Hepatic stellate cell (primary cell): Measurements from ENCODE around the gene SPEM3.
"Not testable (repeated sequence)": the region's sequence is repeated elsewhere in the genome, so short reads cannot be mapped to it uniquely, and the experiment has no call there.

Experiments
- DNase-seq: peaks from one replicate; pipeline ENCODE4 v3.0.0; 2011; ENCODE audit warnings: low spot score

Gene SPEM3

DNA sequence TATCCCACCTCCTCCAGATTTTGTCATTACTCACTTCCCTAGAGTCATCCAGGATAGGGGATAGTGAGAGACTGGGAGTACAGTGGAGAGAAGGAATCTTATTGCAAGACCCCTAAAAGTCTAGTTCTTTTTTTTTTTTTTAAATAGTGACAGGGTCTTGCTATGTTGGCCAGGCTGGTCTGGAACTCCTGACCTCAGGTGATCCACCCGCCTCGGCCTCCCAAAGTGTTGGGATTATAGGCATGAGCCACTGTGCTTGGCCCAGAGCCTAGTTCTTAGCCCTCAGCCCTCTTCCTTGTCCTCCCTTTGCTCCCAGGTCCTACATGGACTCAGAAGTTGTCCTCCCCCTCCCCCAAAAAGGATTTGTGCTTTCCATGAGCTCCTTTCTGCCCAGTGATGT is 13.5 kb downstream of the SPEM3 start:
- no peak for DNase-seq

DNA sequence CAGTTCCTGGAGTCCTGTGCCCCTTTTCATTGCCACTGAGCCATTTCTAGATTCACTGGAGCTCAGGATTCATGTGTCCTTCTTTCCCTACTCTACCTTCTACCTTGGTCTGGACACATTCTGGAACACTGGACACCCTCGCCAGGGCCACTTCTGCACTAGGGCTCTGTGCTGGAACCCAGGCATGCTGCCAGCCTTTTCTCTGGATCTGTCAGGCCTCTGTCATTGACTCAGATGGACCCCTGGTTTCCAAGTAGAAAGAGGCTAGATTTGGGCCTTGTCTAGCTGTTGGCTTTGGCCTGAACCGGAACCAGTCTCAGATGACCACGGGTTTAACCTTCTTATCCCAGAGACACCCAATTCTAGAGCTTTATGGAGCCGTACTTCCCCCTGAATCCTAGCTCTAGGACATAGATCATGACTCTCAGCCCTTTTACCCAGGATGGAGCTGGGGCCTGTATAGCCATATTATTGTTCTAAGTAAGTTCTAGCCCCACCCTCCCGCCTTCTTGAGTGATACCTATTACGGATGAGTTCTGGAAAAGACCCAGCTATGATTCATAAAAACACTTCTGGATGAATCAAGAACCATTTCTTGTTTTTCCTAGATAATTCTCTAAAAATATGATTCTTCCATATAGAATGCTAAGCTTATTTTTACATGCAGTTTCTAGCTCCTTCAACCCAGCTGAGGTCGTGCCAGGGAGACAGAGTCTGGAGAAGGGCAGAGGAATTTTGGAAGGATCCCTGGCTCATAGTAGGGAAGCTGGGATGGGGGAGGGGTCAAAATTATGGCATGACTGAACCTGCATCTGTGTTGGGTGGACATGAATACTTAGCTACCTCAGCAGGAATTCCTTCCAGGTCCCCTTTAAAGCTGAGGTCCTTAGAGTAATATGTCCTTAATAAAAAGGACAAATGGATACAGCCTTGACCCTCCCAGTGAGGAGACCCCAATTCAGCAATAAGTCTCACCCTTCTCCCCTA is 15.1 kb downstream of the SPEM3 start:
- peak; percentile 62 for DNase-seq

DNA sequence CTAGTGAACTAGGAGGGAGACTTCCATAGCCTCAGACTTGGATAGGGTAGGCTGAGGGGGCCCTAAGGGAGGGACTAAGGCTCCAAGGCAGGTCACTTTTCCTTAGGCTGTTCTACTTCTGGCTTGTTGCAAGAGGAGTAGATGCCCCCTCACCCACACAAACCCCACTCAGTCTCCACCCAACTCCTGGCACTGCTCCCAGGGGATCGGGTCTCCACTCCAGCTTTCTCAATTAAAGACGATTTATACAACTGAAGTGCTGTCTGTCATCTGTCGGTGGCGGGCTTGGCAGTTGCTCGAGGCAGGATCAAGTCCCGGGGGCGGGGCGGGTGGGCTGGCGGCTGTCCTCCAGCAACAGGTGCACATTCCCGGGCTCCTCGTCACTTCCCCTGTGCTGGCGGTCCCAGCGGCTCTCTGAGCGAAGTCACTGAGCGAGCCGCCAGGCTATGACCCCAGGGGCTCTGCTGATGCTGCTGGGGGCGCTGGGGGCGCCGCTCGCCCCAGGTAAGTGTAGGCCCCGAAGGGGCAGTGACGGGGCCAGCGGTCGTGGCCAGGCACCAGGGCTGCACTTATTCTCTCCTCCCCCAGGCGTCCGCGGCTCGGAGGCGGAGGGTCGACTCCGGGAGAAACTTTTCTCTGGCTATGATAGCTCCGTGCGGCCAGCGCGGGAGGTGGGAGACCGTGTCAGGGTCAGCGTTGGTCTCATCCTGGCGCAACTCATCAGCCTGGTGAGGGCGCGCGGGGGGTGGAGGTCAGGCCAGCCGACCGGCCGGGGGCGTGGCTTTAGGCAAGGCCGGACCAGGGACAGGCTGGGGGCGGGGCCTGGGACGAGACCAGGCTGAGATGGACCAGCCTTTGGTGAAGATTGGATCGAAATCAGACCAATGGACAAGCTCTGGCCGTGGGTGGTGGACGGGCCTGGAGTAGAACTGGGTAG is 16.3 kb downstream of the SPEM3 start, which contains the start of gene CHRNB1:
CHRNB1 (plus strand) TSS at position 380 of the 937 bp plus-strand sequence; CDS start at position 447, 67 bp downstream.
- DNase-seq = peak; percentile 77

DNA sequence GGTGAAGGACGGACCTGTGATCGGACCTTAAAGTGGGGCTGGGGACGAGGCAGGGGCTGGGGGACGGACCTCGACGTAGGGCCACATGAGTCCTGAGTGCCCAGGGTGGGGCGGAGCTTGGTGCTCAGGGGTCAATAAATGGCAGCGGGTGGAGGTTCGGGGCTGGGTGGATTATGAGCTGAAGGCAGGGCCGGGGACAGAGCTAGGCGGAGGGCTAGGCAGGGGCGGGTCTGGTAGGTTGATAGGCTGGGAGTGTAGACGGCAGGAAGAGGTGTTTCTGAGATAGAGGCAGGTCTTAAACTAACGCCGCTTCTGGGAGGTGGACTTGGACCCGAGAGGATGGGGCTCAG is 16.9 kb downstream of the SPEM3 start:
- no peak for DNase-seq

DNA sequence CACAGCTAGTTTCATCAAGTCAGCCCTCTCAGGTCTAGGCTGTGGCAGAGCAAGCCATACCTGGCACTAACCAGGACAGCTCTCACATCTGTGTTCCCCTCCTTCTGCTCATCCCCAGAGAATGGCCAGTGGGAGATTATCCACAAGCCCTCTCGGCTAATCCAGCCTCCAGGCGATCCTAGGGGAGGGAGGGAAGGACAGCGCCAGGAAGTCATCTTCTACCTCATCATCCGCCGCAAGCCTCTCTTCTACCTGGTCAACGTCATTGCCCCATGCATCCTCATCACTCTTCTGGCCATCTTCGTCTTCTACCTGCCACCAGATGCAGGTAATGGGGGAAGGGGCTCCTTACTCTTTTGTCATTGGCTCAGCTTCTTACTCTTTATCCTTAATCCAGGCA is 19.8 kb downstream of the SPEM3 start:
- DNase-seq = no peak

DNA sequence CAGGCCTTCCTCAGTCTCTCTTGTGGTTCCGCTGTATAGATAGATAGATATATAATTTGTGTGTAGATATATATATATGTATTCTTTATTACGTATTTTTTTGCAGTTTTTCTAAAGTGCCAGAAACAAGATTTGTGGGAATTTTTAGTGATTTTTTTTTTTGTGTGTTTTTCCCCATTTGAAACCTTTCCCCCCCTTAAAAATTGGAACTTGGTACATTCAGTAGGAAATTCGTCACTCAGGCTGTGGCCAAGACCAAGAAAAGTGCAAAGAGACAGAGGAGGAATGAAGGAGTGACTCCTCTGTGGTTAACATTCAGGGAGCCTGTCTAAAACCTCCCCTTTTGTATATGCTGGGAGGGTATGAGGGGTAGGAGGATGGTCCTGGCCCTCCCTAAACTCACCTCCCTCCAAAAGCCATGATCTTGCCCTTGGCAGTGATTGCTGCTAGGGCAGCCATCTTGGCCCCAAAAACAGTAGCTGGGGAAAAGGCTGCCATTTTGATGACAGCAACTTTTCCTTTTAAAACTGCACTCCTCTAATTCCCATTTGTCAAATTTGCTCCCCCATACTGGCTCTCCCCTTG is 31.4 kb downstream of the SPEM3 start:
- no peak for DNase-seq

DNA sequence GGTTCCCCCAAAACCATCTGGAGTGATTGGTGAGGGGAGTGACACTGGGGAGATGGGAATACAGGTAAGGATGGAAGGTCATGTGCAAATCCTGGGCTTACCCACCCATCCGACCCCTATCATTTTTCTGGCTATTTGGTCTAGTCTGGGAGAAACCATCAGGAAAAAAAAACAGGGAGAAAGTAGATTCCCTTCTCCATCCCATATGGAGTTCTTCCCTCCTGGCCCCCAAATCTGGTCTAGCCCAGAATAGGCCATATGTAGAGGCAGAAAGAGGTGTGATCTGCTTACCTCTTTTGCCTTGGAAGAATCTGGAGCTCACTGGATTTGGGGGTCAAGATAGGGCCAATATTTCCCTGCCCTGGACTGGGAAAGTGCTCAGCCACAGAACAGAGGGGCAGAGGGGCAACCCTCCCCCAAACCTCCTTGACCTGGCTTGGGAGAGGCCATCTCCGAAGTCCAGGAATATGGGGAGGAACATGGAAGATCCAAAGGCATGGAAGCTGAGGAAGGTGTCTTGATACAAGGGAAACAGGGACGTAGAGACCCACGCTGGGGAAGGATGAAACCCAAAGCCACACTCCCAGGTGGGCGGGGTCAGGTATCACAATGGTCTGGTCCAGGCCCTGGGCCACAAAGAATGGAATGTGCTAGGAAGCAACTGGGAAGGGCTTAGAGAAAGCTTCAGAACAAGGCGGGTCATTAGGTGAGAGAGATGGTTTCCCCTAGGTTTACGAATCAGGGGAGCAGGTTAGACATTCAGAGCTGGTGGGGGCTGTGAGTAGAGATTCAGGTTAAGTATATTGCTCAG is 32.4 kb downstream of the SPEM3 start:
- DNase-seq = no peak

DNA sequence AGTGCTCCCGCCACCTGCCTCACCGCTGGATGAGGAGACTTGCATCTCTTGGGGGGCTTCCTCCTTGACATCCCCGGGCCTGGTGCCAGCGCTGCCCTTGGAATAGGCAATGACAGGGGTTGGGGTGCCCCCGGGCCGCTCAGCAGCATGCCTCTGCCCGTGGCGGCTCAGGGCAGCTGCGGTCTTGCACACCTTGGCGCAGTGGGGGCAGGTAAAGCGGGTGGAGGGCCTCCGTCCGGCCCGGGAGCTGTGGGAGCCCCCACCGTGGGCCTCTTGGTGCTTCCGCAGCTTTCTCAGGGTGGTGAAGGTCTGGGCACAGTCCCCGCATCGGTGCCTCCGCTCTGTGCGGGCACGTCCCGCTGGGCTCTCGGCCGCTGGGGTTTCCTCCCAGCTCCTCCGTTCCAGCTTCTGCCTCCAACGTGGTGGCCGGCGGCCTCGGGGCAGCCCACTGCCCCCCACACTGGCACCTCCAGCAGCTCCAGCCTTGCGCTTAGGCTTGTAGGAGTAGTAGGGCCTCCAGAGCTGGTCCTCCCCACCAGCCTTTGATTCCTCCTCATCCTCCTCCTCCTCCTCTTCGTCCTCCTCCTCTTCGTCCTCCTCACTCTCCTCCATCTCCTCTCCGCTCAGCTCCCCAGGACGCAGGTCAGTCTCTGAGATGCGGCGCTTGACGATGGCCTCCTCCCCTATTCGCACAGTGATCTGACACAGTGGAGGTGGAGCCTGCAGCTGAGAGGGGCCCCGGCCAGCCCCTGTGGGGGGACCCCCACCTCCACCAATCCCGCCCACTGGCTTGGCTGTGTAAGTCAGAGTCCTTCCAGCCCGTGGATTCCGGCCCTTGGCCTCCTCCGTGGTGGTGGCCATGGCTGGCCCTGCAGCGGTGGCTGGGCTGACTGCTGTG is 34.1 kb downstream of the SPEM3 start:
- DNase-seq = no peak

DNA sequence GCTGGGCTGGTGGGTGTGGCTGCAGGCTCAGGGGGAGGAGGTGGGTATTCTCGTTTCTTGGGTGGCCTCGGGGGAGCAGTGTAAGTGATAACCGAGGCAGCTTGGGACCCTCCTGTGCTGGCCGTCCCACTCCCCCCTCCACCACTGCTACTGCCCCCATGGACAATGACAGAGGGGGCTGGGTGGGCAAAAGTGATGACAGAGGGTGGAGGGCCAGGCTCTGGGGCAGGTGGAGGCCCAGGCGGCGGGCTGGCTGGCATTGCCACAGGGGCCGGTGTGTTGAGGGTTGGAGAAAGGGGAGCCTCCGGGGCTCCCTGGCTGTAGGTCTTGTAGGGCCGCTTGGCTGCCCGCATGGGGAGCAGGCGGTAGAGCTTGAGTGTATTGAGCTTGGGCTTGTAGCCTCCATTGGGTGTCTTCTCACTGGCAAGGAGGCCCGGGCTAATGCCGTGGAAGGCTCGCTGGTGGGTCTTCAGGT is 34.8 kb downstream of the SPEM3 start:
- no peak for DNase-seq

DNA sequence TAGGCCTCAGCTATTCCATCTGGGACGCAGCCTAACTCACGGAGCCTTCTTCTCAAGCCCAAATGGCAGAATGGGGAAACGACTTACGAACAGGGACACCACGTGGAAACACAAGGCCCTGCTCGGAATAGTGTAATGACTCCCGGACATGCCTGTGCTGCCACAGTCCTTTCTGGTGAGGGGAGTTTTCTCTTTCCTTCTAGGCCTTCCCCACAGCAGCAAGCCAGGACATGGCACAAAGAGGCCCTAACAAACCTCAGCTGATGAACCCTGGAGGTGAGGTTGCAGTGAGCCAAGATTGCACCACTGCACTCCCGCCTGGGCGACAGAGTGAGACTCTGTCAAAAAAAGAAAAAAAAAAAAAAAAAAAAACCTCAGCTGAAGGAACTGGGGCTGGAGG is 35.4 kb downstream of the SPEM3 start:
- DNase-seq = no peak

DNA sequence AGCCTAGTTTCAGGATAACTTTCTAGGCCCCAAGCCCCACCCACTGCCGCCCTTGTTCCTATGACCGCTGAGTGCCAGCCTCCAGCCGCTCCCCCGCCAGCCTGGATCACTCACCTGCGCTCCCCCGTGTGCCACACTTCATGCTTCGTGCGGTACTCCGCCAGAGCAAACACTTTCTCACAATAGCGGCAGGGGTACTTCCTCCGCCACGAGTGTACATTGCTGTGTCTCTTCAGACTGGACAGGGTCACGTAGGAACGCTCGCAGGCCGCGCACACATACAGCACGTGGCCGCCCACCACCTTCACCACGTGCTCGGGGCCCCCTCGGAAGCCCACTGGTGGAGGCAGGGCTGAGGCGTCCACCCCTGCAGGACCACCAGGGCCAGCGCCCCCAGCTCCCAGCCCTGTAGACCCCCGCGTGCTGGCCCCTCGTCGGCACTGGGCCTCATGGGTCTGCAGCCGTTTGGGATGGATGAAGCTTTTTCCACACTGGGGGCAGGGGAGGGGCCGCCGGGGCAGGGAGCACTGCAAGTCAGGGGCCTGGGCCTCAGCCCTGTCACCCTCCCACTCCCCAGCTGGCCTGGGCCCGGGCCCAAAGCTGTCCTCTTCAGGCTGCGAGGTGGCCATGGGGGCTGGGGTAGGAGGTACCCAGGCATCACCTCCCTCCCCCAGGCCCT is 37.1 kb downstream of the SPEM3 start:
- DNase-seq = no peak

DNA sequence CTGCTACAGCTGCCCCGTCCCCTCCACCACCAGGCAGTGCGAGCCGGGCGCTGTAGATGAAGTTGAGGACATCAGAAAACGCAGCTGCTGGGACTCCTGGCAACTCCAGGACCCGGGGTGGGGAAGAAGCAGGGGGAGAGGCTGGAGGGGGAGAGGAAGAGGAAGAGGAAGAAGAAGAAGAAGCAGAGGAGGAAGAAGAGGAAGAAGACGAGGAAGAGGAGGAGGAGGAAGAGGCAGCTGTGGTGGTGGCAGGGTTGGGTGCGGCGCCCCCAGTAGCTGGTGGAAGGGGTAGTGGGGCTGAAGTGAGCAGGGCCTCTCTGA is 37.6 kb downstream of the SPEM3 start:
- DNase-seq = no peak

DNA sequence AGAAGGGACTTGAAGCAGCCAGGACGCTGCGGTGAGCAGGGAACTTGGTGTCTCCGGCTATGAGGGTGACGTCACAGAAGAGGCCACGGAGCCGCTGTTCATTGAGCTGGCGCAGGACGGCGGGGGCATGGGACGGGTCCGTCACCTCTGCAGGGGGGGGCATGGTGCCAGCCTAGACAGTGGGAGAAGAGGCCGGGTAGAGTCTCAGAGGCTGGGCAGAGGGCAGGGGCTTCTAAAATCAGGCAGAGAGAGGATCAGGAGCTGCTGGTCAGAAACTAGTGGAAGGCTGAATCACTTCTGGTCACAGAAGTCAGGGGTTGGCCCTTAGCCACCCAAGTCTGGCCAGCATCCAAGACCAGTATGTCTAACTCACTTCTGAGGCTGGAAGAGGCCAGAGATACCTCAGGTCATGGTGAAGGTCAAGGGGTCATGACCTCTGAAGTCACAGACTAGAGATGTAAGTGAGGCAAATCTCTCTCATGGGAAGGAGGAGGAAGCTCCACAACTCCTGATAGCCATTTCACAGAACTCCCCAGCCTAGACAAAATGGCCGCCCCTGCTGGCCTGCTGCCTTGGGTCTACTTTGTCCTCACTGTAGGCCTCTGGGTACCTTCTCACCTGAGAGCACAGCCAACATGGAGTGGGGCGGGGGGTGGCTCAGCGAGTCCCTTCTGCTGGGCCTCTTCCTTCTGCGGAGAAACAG is 38.1 kb downstream of the SPEM3 start:
- peak; percentile 72 for DNase-seq

DNA sequence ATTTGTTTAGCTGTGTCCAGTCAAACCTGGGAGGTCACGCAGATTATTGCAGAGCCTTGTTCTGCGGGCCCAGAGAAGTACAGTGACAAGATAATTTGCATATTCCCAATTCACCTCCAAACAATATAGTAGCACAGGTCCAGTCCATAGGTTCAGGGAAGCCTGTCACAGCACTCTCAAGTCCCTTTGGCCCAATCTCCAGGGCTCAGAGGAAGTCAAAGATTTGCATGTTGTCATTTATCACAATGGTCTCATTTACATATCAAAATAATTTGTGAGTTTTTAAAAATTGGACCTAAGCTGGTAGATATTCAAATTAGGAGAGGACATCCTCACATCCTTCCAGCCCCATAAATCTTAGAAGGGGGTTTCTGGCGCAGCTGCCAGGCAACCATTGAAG is 38.8 kb downstream of the SPEM3 start:
- no peak for DNase-seq

DNA sequence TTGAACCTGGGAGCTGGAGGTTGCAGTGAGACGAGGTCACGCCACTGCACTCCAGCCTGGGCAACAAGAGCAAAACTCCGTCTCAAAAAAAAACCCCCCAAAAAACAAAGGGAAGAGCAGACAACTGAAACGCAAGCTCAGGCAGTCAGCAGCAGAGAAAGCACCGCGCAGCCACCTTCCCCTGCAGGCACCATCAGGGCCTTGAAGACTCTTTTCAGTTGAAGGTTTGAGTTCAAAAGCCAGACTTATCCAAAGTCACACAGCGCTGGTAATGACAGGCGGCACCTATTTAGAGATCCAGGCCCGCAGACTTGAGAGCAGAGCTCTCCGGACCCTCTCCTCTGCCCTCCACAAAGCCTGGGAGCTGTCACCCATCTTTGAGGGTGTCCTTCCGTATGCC is 39.6 kb downstream of the SPEM3 start:
- DNase-seq = no peak

DNA sequence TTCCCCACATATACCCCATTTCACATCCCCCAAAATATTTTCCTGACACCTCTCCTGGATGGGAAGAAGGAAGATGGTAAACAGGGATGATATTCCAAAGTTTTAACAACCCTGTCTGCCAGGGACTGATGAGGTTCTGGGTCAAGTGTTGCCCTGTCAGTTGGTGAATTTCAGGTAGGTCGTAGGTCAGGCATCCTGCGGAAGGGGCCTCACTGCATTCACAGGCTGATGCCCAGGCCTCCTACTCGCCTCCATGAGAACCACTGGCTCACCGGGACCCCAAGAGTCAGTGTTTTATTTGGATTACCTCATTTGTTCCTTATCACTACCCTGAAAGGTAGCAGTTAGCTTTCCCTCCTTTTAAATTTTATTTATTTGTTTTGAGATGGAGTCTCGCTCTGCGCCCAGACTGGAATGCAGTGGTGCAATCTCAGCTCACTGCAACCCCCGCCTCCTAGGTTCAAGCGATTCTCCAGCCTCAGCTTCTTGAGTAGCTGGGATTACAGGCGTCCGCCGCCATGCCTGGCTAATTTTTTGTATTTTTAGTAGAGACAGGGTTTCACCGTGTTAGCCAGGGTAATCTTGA is 40.2 kb downstream of the SPEM3 start:
- DNase-seq = no peak

DNA sequence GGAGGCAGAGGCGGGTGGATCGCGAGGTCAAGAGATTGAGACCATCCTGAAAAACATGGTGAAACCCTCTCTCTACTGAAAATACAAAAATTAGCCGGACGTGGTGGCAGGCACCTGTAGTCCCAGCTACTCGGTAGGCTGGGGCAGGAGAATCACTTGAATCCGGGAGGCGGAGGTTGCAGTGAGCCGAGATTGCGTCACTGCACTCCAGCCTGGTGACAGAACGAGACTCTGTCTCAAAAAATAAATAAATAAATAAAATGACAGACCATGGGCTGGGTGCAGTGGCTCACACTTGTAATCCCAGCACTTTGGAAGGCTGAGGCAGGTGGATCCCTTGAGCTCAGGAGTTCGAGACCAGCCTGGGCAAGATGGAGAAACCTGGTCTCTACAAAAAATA is 41.2 kb downstream of the SPEM3 start:
- DNase-seq = not testable (repeated sequence)

DNA sequence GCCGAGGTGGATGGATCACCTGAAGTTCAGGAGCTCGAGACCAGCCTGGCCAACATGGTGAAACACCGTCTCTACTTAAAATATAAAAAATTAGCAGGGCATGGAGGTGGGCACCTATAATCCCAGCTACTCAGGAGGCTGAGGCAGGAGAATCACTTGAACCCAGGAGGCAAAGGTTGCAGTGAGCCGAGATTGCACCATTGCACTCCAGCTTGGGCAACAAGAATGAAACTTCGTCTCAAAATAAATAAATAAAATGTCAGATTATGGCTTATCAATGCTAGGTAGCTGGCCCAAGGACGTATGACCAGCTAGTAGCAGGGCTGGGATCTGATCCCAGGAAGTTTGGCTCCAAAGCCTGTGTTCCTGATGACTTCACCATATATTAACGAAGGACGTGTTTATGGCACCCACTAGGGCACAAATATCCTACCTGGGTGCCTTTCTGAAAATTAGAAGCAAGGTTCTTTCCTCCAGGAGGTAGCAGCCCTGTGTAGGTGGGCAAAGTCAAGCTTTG is 41.9 kb downstream of the SPEM3 start:
- DNase-seq = not testable (repeated sequence)

DNA sequence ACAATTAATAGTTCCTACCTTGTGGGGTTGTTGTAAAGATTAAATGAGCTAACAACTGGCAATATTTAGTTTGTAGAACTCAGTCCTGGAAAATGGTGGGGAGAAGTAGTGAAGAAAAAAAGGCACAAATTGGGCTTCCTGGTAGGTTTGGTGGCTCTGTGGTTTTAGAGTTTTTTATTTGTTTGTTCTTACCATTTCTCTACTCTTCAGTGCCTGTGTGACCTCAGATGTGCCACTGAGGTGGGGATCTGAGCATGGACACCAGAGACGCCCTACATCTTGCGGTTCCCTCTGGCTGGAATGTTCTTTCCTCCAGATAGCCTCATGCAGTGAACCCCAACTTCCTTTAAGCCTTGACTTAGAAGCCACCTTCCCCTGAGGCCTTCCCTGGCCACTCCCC is 43.1 kb downstream of the SPEM3 start:
- no peak for DNase-seq
